Measurements from ENCODE around the gene ZNF569.

DNA sequence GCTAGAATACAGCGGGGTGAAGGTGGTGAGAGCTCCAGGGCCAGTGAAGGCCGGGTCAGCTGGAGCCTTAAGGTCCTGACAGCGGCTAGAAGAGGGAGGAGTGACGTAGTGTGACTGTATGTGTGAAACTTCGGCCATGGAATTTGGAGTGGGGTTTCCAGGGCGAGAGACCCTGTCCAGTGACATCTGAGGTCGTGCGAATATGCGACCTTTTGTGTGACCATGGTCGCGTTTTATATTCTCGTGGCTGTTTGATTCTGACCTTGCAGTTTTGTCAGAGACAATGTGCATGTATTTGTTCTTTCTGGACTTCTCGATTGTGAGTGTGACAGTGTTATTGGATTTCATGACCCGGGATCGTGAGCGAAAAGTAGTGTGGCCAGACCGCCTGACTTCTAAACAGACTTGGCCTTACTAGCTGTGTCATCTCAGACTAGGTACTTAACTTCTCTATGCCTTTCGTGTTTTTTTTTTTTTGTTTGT lies 405 bp upstream of the ZNF569 start:
- no peak for TF ChIP-seq CTCF (conservative IDR thresholded peaks at IDR 0.05; ENCODE audit: low read length)
- no peak for TF ChIP-seq EZH2phosphoT487 (IDR thresholded peaks at IDR 0.05; ENCODE audit: borderline replicate concordance)
